Activated naive CD4-positive, alpha-beta T cell treated with anti-CD3 and anti-CD28 coated beads, Interleukin-2, amount 50 U/mL, for 24 hours (primary cell): ENCODE results near the gene SBNO1.
"Not testable (repeated sequence)": the region's sequence is repeated elsewhere in the genome, so short reads cannot be mapped to it uniquely, and the experiment has no call there.

Source experiments
- H3K27ac Mint-ChIP-seq: one replicate; pipeline ENCODE4 v1.8.0; 2021; ENCODE audit warnings: mild to moderate bottlenecking, mixed read lengths
- H3K27me3 Mint-ChIP-seq: one replicate; pipeline ENCODE4 v1.8.0; 2021; ENCODE audit warnings: mixed read lengths
- H3K36me3 Mint-ChIP-seq: one replicate; pipeline ENCODE4 v1.8.0; 2021; ENCODE audit warnings: mixed read lengths
- H3K4me1 Mint-ChIP-seq: one replicate; pipeline ENCODE4 v1.8.0; 2021; ENCODE audit warnings: mixed read lengths
- H3K4me3 Mint-ChIP-seq: one replicate; pipeline ENCODE4 v1.8.0; 2021; ENCODE audit warnings: mild to moderate bottlenecking, mixed read lengths
- H3K9me3 Mint-ChIP-seq: one replicate; pipeline ENCODE4 v1.8.0; 2021; ENCODE audit warnings: mixed read lengths

The SBNO1 gene

DNA sequence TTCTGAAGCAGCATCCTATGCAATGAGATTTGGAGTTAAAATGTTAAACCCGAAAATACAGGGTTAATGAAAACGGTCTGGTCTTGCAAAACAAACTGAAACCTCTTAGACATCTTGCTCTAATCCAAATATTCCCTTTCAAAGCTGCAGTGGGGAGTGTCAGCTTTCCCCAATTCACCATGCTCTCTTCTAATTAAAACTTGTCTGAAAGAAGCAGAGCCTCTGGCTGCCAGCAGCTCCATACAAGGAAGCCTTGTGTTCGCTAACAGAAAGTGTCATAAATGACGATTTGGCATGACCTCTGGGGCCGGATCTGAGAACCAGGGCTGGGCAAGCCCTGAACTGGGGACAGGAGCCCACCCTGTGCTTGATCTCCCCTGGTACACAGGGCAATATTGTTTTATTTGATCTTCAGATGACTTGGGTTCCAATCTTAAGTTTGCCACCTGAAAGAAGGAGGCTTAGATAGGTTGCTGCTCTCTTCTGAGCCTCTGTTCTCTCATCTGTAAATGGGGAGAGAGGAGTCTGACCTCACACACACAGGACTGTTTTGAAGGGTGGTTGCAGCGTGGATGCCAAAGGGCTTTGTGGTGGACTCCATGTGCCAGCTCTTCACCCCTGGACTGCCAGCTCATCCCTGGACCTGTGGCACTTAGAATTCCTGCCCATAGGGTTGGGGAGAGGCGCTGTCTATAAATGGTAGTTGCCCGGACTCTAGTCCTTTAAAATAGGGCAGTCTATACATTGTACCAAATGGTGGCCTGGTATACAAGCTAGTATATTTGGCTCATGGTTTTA, 27.1 kb upstream of the SBNO1 start:
- H3K4me3 Mint-ChIP-seq, result peak overlapping the region; percentile 30
- peaks cover 3% of the 10 kb centered on the region for H3K36me3 Mint-ChIP-seq
- H3K27me3 Mint-ChIP-seq, result no peaks in the 10 kb centered on the region
- peaks cover 39% of the 10 kb centered on the region for H3K4me1 Mint-ChIP-seq
- H3K27ac Mint-ChIP-seq, result no peak overlapping the region
- H3K9me3 Mint-ChIP-seq, result no peaks in the 10 kb centered on the region

GRCh38 chr12:123390498-123391426, 26.1 kb upstream of the SBNO1 start:
- H3K4me3 Mint-ChIP-seq, result peak overlapping the region; percentile 84
- H3K27me3 Mint-ChIP-seq, result no peaks in the 10 kb centered on the region
- H3K9me3 Mint-ChIP-seq, result no peaks in the 10 kb centered on the region
- H3K27ac Mint-ChIP-seq, result peak overlapping the region; percentile 88
- peaks cover 39% of the 10 kb centered on the region for H3K4me1 Mint-ChIP-seq
- peaks cover 3% of the 10 kb centered on the region for H3K36me3 Mint-ChIP-seq

DNA sequence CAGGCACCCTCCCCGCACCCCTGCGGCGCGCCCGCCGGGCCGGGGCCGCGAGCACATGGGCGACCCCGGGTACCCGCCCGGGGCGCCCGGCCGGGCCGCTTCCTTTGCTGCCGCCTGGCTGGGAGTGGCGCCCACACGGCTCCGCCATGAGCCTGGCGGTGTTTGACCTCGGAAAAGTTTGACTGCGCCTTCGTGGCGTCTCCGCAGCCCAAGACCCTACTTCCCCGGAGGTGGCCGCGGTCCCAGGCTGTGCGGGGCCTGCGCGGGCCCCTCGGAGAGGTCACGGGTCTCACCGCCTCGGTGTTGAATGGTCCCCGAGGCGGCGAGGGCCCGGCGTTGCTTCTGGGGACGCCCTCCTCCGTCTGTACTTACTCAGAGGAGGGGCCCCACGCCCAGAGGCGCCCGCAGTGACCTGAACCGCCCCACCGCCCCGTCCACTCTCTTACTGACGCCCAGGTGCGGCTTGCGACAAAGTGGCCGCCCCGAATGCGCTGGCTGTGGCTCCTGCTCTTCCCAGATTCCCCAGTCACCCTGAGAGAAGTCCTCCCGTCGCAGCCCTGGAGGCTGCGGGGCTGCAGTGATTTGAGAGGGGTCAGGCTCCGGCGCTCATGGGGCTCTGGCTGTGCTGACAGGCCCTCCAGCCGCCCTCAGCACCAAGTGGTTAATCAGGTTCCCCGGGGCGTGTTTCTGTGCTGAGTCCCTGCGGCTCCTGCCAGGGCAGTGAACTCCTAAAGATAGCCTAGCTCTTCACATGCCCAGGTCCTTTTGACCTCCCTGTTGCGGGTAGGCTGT, 25.1 kb upstream of the SBNO1 start:
- peak overlapping the region; percentile 88 for H3K27ac Mint-ChIP-seq
- peaks cover 2% of the 10 kb centered on the region for H3K36me3 Mint-ChIP-seq
- no peaks in the 10 kb centered on the region for H3K27me3 Mint-ChIP-seq
- H3K4me1 Mint-ChIP-seq, result peaks cover 34% of the 10 kb centered on the region
- H3K4me3 Mint-ChIP-seq, result peak overlapping the region; percentile 84
- H3K9me3 Mint-ChIP-seq, result no peaks in the 10 kb centered on the region

- Mint-ChIP-seq H3K9me3 (no peaks in the 10 kb centered on the region), H3K27ac (no peak overlapping the region), H3K27me3 (no peaks in the 10 kb centered on the region), H3K4me3 (no peak overlapping the region), H3K36me3 (no peaks in the 10 kb centered on the region), H3K4me1 (peaks cover 34% of the 10 kb centered on the region)
Observed at GRCh38 chr12:123388951-123389559, 24.4 kb upstream of the SBNO1 start.

GRCh38 chr12:123388177-123388950, 23.7 kb upstream of the SBNO1 start:
- Mint-ChIP-seq H3K9me3 (no peaks in the 10 kb centered on the region), H3K4me1 (peaks cover 37% of the 10 kb centered on the region), H3K27me3 (no peaks in the 10 kb centered on the region), H3K36me3 (no peaks in the 10 kb centered on the region), H3K27ac (peak overlapping the region; percentile 84), H3K4me3 (peak overlapping the region; percentile 86)

GRCh38 chr12:123387508-123388176, 23.0 kb upstream of the SBNO1 start:
- H3K27me3 Mint-ChIP-seq, result no peaks in the 10 kb centered on the region
- no peaks in the 10 kb centered on the region for H3K36me3 Mint-ChIP-seq
- H3K4me1 Mint-ChIP-seq, result peaks cover 38% of the 10 kb centered on the region
- H3K9me3 Mint-ChIP-seq, result no peaks in the 10 kb centered on the region
- peak overlapping the region; percentile 84 for H3K27ac Mint-ChIP-seq
- H3K4me3 Mint-ChIP-seq, result peak overlapping the region; percentile 86

- H3K4me1 Mint-ChIP-seq, result peaks cover 26% of the 10 kb centered on the region
- H3K27me3 Mint-ChIP-seq, H3K36me3 Mint-ChIP-seq, H3K9me3 Mint-ChIP-seq, H3K27ac Mint-ChIP-seq, H3K4me3 Mint-ChIP-seq: not testable (repeated sequence)
Observed at GRCh38 chr12:123385536-123385935, 20.9 kb upstream of the SBNO1 start.

- no peaks in the 10 kb centered on the region for H3K9me3 Mint-ChIP-seq
- H3K4me3 Mint-ChIP-seq, result peak overlapping the region; percentile 93
- H3K4me1 Mint-ChIP-seq, result peaks cover 20% of the 10 kb centered on the region
- no peaks in the 10 kb centered on the region for H3K36me3 Mint-ChIP-seq
- H3K27ac Mint-ChIP-seq, result no peak overlapping the region
- H3K27me3 Mint-ChIP-seq, result no peaks in the 10 kb centered on the region
Observed at GRCh38 chr12:123384994-123385376, 20.3 kb upstream of the SBNO1 start.

GRCh38 chr12:123384318-123384993, 19.8 kb upstream of the SBNO1 start:
- no peaks in the 10 kb centered on the region for H3K36me3 Mint-ChIP-seq
- peak overlapping the region; percentile 93 for H3K4me3 Mint-ChIP-seq
- no peak overlapping the region for H3K27ac Mint-ChIP-seq
- peaks cover 20% of the 10 kb centered on the region for H3K4me1 Mint-ChIP-seq
- no peaks in the 10 kb centered on the region for H3K9me3 Mint-ChIP-seq
- H3K27me3 Mint-ChIP-seq, result no peaks in the 10 kb centered on the region

DNA sequence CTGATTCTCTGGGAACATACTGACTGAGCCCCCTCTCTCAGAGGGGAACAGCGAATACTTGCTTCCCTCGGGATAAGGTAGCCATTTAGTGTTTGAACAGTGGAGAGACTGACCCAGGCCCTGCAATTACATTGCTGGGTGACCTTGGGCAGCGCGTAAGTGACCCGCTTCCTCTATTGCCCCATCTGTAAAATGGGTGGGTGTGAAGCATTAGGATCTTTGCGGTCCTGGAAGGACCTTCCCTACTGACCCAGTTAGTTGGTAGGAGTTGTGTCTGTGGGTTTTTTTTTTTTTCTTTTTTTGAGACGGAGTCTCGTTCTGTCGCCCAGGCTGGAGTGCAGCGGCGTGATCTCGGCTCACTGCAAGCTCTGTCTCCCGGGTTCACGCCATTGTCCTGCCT, 18.0 kb upstream of the SBNO1 start:
- Mint-ChIP-seq H3K9me3 (no peaks in the 10 kb centered on the region), H3K4me1 (peaks cover 12% of the 10 kb centered on the region), H3K27me3 (no peaks in the 10 kb centered on the region), H3K27ac (no peak overlapping the region), H3K36me3 (no peaks in the 10 kb centered on the region), H3K4me3 (peak overlapping the region; percentile 39)

DNA sequence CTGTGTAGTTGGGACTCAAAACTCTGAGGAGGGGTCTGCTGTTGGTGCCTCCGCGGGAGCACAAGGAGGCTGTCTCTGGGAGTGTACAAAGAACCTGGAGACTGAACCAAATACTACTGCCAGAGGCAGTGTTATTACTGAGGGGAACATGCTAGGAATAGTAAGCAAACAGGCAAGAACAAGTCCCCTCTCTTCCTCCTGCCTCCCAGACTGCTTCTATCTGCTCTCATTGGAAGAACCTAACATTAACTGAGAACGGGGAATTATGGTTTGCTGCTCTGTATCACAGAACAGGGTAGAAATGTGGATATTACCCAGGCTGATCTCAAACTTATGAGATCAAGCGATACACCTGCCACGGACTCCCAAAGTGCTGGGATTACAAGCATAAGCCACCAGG, 14.7 kb upstream of the SBNO1 start:
- H3K27ac Mint-ChIP-seq, result no peak overlapping the region
- H3K27me3 Mint-ChIP-seq, result no peaks in the 10 kb centered on the region
- no peaks in the 10 kb centered on the region for H3K36me3 Mint-ChIP-seq
- no peaks in the 10 kb centered on the region for H3K9me3 Mint-ChIP-seq
- H3K4me3 Mint-ChIP-seq, result no peak overlapping the region
- peaks cover 4% of the 10 kb centered on the region for H3K4me1 Mint-ChIP-seq

DNA sequence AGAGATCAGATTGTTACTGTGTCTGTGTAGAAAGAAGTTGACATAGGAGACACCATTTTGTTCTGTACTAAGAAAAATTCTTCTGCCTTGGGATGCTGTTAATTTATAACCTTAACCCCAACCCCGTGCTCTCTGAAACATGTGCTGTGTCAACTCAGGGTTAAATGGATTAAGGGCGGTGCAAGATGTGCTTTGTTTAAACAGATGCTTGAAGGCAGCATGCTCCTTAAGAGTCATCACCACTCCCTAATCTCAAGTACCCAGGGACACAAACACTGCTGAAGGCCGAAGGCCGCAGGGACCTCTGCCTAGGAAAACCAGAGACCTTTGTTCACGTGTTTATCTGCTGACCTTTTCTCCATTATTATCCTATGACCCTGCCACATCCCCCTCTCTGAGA, 7.8 kb upstream of the SBNO1 start:
- not testable (repeated sequence) for H3K27me3 Mint-ChIP-seq, H3K27ac Mint-ChIP-seq, H3K36me3 Mint-ChIP-seq, H3K9me3 Mint-ChIP-seq, H3K4me1 Mint-ChIP-seq, H3K4me3 Mint-ChIP-seq

DNA sequence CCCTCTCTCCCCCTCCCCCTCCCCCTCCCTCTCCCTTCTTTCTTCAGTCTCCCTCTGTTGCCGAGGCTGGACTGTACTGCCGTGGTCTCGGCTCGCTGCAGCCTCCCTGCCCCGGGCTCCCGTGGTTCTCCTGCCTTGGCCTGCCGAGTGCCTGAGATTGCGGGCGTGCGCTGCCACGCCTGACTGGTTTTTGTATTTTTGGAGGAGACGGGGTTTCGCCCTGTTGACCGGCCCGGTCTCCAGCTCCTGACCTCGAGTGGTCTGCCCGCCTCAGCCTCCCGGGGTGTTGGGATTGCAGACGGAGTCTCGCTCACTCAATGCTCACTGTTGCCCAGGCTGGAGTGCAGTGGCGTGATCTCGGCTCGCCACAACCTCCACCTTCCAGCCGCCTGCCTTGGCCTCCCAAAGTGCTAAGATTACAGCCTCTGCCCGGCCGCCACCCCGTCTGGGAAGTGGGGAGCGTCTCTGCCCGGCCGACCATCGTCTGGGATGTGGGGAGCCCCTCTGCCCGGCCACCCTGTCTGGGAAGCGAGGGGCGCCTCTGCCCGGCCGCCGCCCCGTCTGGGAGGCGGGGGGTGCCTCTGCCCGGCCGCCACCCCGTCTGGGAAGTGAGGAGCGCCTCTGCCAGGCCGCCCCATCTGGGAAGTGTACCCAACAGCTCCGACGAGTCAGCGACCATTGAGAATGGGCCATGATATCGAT, 7.2 kb upstream of the SBNO1 start:
- H3K4me3 Mint-ChIP-seq, H3K9me3 Mint-ChIP-seq, H3K4me1 Mint-ChIP-seq, H3K27me3 Mint-ChIP-seq, H3K27ac Mint-ChIP-seq, H3K36me3 Mint-ChIP-seq: not testable (repeated sequence)
